C4-2B (cell line): ENCODE data around the gene C19orf81.

Source experiments
- CTCF ChIP-seq: fragments of 450-650 bp; conservative IDR thresholded peaks from 2 replicates; pipeline ENCODE4 v1.5.1; 2017; ENCODE audit warnings: mild to moderate bottlenecking
- ZFX ChIP-seq: fragments of 450-650 bp; IDR thresholded peaks from 2 replicates; pipeline ENCODE4 v1.6.1; 2017

- no peak for TF ChIP-seq CTCF
- TF ChIP-seq ZFX, result no peak
Observed at GRCh38 chr19:50626011-50626410, 23.2 kb upstream of the C19orf81 start.
